HepG2 (cell line): ENCODE measurements around the gene HYOU1. TPM values are rescaled to one million over a fixed set of nuclear protein-coding genes. Genes with fewer than 3 reads are reported as not detected.
A peak's percentile ranks its signal among the peaks of the same experiment; 100 is the strongest.

Source experiments
- CEBPG ChIP-seq: IDR thresholded peaks from 2 replicates; pipeline ENCODE4 v1.6.1; 2016
- FOXK2 ChIP-seq: fragments of 450-650 bp; IDR thresholded peaks from 2 replicates; pipeline ENCODE4 v1.6.1; 2016
- FOXO1 ChIP-seq: sonication (generic); formaldehyde crosslinking; IDR thresholded peaks from 2 replicates; pipeline ENCODE4 v1.4.0; 2020; ENCODE audit warnings: missing genetic modification reagents
- GATA4 ChIP-seq: sonication (generic); IDR thresholded peaks from 2 replicates; pipeline ENCODE4 v1.6.1; 2016; ENCODE audit warnings: antibody characterized with exemption, low read depth, borderline replicate concordance
- MEF2D ChIP-seq: sonication (generic); formaldehyde crosslinking; IDR thresholded peaks from 2 replicates; pipeline ENCODE4 v1.5.1; 2020; ENCODE audit warnings: mild to moderate bottlenecking, missing genetic modification reagents
- MIXL1 ChIP-seq: IDR thresholded peaks from 2 replicates; pipeline ENCODE4 v1.6.1; 2016
- NR2F1 ChIP-seq, 2 experiments: fragments of 450-650 bp in 1 of 2; formaldehyde crosslinking in 1 of 2; IDR thresholded peaks; 2 replicates each; pipeline versions ENCODE4 v1.5.0 to v1.6.1; 2016 to 2020; ENCODE audit warnings: mild to moderate bottlenecking in 1 of 2, missing compliant biosample characterization in 1 of 2, missing genetic modification reagents in 1 of 2, moderate library complexity in 1 of 2
- PPARG ChIP-seq: conservative IDR thresholded peaks from 2 replicates; pipeline ENCODE4 v1.6.1; 2016; ENCODE audit warnings: missing biosample characterization, missing genetic modification reagents
- SAP130 ChIP-seq: IDR thresholded peaks from 2 replicates; pipeline ENCODE4 v1.6.1; 2016; ENCODE audit warnings: low read depth
- SOX13 ChIP-seq, 3 experiments: fragments of 450-650 bp in 1 of 3; sonication (generic) in 1 of 3; formaldehyde crosslinking in 1 of 3; IDR thresholded peaks in 2 of 3; conservative IDR thresholded peaks in 1 of 3; 2 replicates each; pipeline versions ENCODE4 v1.5.0 to v1.6.1; 2016 to 2020; ENCODE audit warnings: antibody characterized with exemption in 1 of 3, mild to moderate bottlenecking in 1 of 3, missing compliant biosample characterization in 1 of 3, missing genetic modification reagents in 1 of 3, moderate library complexity in 1 of 3
- TBP ChIP-seq: sonication (generic); formaldehyde crosslinking; IDR thresholded peaks from 2 replicates; pipeline ENCODE4 v1.5.0; 2020; ENCODE audit warnings: missing genetic modification reagents
- U2AF1 ChIP-seq: fragments of 200-400 bp; formaldehyde crosslinking; optimal IDR thresholded peaks from 2 replicates; pipeline ENCODE3; 2017; ENCODE audit warnings: mild to moderate bottlenecking, low read depth, low read length
- ZFX ChIP-seq: sonication (generic); formaldehyde crosslinking; IDR thresholded peaks from 2 replicates; pipeline ENCODE4 v1.4.0; 2020; ENCODE audit warnings: mild to moderate bottlenecking, low read depth, missing genetic modification reagents, moderate library complexity
- ZIK1 ChIP-seq: sonication (generic); formaldehyde crosslinking; IDR thresholded peaks from 2 replicates; pipeline ENCODE4 v1.5.0; 2020; ENCODE audit warnings: mild to moderate bottlenecking, low read depth, missing genetic modification reagents, borderline replicate concordance
- ZMYM4 ChIP-seq: sonication (generic); formaldehyde crosslinking; IDR thresholded peaks from 2 replicates; pipeline ENCODE4 v1.8.1; 2023; ENCODE audit warnings: mild to moderate bottlenecking, missing genetic modification reagents
- ZNF33A ChIP-seq: sonication (generic); formaldehyde crosslinking; IDR thresholded peaks from 2 replicates; pipeline ENCODE4 v1.5.1; 2020; ENCODE audit warnings: missing genetic modification reagents, mild to moderate bottlenecking, moderate library complexity, borderline replicate concordance
- ZNF572 ChIP-seq: sonication (generic); formaldehyde crosslinking; IDR thresholded peaks from 2 replicates; pipeline ENCODE4 v1.5.1; 2020; ENCODE audit warnings: mild to moderate bottlenecking, missing genetic modification reagents
- ZNF709 ChIP-seq: sonication (generic); formaldehyde crosslinking; IDR thresholded peaks from 2 replicates; pipeline ENCODE4 v1.5.0; 2020; ENCODE audit warnings: mild to moderate bottlenecking, missing genetic modification reagents
- ZNF747 ChIP-seq: sonication (generic); formaldehyde crosslinking; IDR thresholded peaks from 2 replicates; pipeline ENCODE4 v1.8.1; 2023; ENCODE audit warnings: missing genetic modification reagents, mild to moderate bottlenecking, borderline replicate concordance
- ZNF749 ChIP-seq: sonication (generic); formaldehyde crosslinking; IDR thresholded peaks from 2 replicates; pipeline ENCODE4 v1.8.0; 2022; ENCODE audit warnings: mild to moderate bottlenecking, missing genetic modification reagents, moderate library complexity, borderline replicate concordance
- ZNF891 ChIP-seq: sonication (generic); formaldehyde crosslinking; IDR thresholded peaks from 2 replicates; pipeline ENCODE4 v1.5.0; 2020; ENCODE audit warnings: mild to moderate bottlenecking, missing genetic modification reagents
- ZSCAN12 ChIP-seq: sonication (generic); formaldehyde crosslinking; IDR thresholded peaks from 2 replicates; pipeline ENCODE4 v1.9.0; 2021; ENCODE audit warnings: mild to moderate bottlenecking, missing genetic modification reagents
- polyA plus RNA-seq, 8 experiments: library from polyadenylated mRNA; depleted of rRNA in 3 of 8; stranded (reverse) in 7 of 8; unstranded in 1 of 8; fragments of >200 nt; fragmentation: Illumina TruSeq in 4 of 8; extraction: Trizol in 4 of 8; gene quantifications; 2 replicates each; pipeline versions ENCODE4 v1.2.1 to v1.2.3, GENCODE V29; 2011 to 2016; ENCODE audit warnings: low read depth in 4 of 8, missing spikeins in 1 of 8, mixed read lengths in 1 of 8; ENCODE audit not compliant: insufficient read depth in 1 of 8
- total RNA-seq, 5 experiments: library from RNA; depleted of rRNA; stranded (reverse); fragments of >200 nt; fragmentation: Illumina TruSeq; extraction: Trizol; gene quantifications; 2 replicates each; pipeline ENCODE4 v1.2.3, GENCODE V29; 2016; ENCODE audit warnings: low read depth in 1 of 5
- TF ChIP-seq, protein P1 (sequence below): sonication (generic); formaldehyde crosslinking; IDR thresholded peaks from 2 replicates; pipeline ENCODE4 v1.4.0; 2020; ENCODE audit warnings: mild to moderate bottlenecking, missing genetic modification reagents
- TF ChIP-seq, protein P2 (sequence below): sonication (generic); formaldehyde crosslinking; IDR thresholded peaks from 2 replicates; pipeline ENCODE4 v1.8.0; 2022; ENCODE audit warnings: low read depth, missing genetic modification reagents

Gene HYOU1
- total and polyA plus RNA-seq, 2 of the 13 experiments (the other 11 are each of a cell fraction or from before 2014, with no cell fraction given), result 127 to 155 TPM

DNA sequence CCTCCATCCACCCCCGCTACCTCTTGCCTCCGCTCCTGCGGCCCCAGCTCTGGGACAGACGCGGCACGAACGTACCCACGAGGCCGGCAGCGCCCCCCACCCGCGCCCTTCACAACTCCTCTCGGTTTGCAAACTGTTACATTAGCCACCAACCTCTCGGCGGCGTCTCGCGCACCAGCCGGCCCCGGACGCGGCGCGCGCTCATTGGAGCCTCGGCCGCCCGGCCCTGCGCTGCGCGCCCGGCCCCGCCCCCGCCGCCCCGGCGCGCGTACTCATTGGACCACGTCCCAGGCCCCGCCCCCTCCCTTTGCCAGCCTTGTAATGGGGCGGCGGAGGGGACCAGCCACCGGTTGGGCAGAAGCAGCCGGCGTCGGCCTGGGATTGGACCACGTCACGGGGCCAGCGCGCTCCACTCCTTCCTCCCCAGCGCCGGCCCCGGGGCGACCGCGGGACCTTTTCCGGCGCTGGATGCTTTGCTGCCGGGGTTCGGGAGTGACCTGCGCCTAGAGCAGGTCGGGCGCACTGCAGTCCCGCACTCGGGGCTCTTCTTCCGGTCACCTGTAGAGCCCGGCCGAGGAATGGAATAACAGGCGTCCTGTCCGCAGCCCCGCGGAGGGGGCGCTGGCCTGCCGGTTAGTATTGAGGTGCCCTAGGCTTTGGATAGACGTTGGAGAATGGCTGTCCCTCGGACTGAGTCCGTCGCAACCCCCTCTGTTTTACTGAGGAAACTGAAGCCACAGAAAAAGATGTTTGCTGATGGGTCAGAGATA, at the start of gene HYOU1 (continued):
- TF ChIP-seq, protein P1, sequence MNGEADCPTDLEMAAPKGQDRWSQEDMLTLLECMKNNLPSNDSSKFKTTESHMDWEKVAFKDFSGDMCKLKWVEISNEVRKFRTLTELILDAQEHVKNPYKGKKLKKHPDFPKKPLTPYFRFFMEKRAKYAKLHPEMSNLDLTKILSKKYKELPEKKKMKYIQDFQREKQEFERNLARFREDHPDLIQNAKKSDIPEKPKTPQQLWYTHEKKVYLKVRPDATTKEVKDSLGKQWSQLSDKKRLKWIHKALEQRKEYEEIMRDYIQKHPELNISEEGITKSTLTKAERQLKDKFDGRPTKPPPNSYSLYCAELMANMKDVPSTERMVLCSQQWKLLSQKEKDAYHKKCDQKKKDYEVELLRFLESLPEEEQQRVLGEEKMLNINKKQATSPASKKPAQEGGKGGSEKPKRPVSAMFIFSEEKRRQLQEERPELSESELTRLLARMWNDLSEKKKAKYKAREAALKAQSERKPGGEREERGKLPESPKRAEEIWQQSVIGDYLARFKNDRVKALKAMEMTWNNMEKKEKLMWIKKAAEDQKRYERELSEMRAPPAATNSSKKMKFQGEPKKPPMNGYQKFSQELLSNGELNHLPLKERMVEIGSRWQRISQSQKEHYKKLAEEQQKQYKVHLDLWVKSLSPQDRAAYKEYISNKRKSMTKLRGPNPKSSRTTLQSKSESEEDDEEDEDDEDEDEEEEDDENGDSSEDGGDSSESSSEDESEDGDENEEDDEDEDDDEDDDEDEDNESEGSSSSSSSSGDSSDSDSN (CRISPR knock-in tag), result peak; percentile 73
- TF ChIP-seq, protein P2, sequence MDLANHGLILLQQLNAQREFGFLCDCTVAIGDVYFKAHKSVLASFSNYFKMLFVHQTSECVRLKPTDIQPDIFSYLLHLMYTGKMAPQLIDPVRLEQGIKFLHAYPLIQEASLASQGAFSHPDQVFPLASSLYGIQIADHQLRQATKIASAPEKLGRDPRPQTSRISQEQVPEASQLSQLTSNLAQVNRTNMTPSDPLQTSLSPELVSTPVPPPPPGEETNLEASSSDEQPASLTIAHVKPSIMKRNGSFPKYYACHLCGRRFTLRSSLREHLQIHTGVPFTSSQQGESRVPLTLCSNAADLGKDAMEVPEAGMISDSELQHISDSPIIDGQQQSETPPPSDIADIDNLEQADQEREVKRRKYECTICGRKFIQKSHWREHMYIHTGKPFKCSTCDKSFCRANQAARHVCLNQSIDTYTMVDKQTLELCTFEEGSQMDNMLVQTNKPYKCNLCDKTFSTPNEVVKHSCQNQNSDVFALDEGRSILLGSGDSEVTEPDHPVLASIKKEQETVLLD, result peak; percentile 92
- TF ChIP-seq FOXK2 (peak; percentile 35; the same call in 1 of the 2 replicates), ZMYM4 (CRISPR knock-in tag) (peak; percentile 68; the same call in 1 of the 2 replicates), ZIK1 (CRISPR knock-in tag) (no peak), SOX13 (IDR thresholded peaks at IDR 0.05) (no peak), SOX13 (CRISPR knock-in tag; conservative IDR thresholded peaks at IDR 0.05 in 1 of 2, IDR thresholded peaks at IDR 0.05 in 1 of 2) (peak in 1 of 2 experiments; percentile 40; a peak in 2 of 4 replicates), ZNF33A (CRISPR knock-in tag) (no peak), ZSCAN12 (CRISPR knock-in tag) (no peak), MEF2D (CRISPR knock-in tag) (peak; percentile 55; the same call in 1 of the 2 replicates), ZNF891 (CRISPR knock-in tag) (no peak), MIXL1 (CRISPR knock-in tag) (peak; percentile 3; the same call in 1 of the 2 replicates), ZNF709 (CRISPR knock-in tag) (no peak), U2AF1 (peak; percentile 50), PPARG (CRISPR knock-in tag) (0 out of 2 replicates have a peak, but pooled peaks have one; percentile 41), FOXO1 (CRISPR knock-in tag) (peak; percentile 42), ZFX (CRISPR knock-in tag) (peak; percentile 81), ZNF749 (CRISPR knock-in tag) (peak; percentile 14; the same call in 1 of the 2 replicates), CEBPG (CRISPR knock-in tag) (0 out of 2 replicates have a peak, but pooled peaks have one; percentile 13), SAP130 (CRISPR knock-in tag) (peak; percentile 91), ZNF747 (CRISPR knock-in tag) (peak; percentile 56), NR2F1 (CRISPR knock-in tag; IDR thresholded peaks at IDR 0.05) (peak; percentile 48 to 91; a peak in 3 of 4 replicates), GATA4 (no peak), TBP (CRISPR knock-in tag) (no peak), ZNF572 (CRISPR knock-in tag) (no peak)
